ENCODE results near the gene EFCAB8.

DNA sequence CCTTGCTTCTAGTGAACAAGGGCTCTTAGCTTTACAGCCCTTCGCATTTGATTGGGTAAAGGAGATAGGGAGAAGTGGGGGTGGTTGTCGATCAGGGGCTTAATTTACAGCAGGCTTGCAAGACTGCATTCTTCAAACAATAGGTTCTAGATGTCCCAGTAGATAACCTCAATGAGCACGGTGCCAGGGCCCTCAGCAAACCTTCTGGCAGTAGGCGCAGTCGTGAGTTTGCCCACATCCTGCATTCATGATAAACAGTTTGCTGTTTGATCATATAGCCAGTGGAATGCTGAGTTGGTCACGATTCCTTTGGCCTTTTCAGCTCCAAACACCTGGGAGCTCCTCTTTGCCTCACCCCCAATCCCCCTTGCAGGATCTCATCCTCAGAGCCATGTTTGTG lies 118.0 kb downstream of the EFCAB8 start:
- TF ChIP-seq, protein P1, sequence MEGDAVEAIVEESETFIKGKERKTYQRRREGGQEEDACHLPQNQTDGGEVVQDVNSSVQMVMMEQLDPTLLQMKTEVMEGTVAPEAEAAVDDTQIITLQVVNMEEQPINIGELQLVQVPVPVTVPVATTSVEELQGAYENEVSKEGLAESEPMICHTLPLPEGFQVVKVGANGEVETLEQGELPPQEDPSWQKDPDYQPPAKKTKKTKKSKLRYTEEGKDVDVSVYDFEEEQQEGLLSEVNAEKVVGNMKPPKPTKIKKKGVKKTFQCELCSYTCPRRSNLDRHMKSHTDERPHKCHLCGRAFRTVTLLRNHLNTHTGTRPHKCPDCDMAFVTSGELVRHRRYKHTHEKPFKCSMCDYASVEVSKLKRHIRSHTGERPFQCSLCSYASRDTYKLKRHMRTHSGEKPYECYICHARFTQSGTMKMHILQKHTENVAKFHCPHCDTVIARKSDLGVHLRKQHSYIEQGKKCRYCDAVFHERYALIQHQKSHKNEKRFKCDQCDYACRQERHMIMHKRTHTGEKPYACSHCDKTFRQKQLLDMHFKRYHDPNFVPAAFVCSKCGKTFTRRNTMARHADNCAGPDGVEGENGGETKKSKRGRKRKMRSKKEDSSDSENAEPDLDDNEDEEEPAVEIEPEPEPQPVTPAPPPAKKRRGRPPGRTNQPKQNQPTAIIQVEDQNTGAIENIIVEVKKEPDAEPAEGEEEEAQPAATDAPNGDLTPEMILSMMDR (IDR thresholded peaks at IDR 0.05): no peak
- TF ChIP-seq POLR2A (IDR thresholded peaks at IDR 0.05) (no peak), POLR2AphosphoS5 (IDR thresholded peaks at IDR 0.05; ENCODE audit: insufficient read depth in 1 of 2, low read depth in 1 of 2) (no peak)

Measured in vagina (tissue), 2 donors.